Measurements from ENCODE around the gene MCTP1. TPM values are rescaled to one million over a fixed set of nuclear protein-coding genes. Genes with fewer than 3 reads are reported as not detected.

Gene MCTP1
- total RNA-seq, 1 donor, result 5.8 TPM

DNA sequence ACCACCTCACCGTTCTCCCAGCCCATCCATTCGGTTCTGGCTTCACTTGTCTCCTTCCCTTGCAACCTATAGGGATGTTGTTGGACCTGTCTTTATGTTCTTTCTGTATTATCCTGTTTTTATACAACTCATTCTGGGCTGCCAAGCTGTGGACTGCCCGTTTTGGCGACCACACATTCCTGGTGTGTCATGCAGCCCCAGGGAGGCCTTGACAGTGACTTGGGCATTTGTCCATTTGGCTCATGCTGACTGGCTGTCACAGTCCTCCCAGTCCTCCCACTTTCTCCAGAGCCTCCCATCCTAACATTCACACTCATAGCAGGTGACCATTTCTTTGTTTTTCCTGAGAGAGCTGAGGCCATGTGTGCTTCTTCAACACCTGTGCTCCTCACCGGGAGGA lies 530.1 kb downstream of the MCTP1 start:
- H4K20me1 ChIP-seq (ENCODE audit: insufficient read depth, low read length), result no peaks in the 10 kb centered on the region
- no peaks in the 10 kb centered on the region for H3K9me3 ChIP-seq (ENCODE audit: low read depth, low read length)
- H2AFZ ChIP-seq (ENCODE audit: low read length), result no peak overlapping the region
- no peaks in the 10 kb centered on the region for H3K4me1 ChIP-seq (ENCODE audit: insufficient read depth, low read length)
- no peak overlapping the region for H3K4me2 ChIP-seq (ENCODE audit: insufficient read depth, low read length)
- DNase-seq (ENCODE audit: insufficient read length, low spot score, missing footprints), result no peak
- TF ChIP-seq, protein P1, sequence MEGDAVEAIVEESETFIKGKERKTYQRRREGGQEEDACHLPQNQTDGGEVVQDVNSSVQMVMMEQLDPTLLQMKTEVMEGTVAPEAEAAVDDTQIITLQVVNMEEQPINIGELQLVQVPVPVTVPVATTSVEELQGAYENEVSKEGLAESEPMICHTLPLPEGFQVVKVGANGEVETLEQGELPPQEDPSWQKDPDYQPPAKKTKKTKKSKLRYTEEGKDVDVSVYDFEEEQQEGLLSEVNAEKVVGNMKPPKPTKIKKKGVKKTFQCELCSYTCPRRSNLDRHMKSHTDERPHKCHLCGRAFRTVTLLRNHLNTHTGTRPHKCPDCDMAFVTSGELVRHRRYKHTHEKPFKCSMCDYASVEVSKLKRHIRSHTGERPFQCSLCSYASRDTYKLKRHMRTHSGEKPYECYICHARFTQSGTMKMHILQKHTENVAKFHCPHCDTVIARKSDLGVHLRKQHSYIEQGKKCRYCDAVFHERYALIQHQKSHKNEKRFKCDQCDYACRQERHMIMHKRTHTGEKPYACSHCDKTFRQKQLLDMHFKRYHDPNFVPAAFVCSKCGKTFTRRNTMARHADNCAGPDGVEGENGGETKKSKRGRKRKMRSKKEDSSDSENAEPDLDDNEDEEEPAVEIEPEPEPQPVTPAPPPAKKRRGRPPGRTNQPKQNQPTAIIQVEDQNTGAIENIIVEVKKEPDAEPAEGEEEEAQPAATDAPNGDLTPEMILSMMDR (IDR thresholded peaks at IDR 0.05; ENCODE audit: extremely low read depth, low read depth, low read length), result no peak
- H3K27me3 ChIP-seq (ENCODE audit: insufficient read depth, low read length), result peaks cover 5% of the 10 kb centered on the region
- H3K27ac ChIP-seq (ENCODE audit: low read depth, low read length), result no peak overlapping the region
- no peaks in the 10 kb centered on the region for H3K79me2 ChIP-seq (ENCODE audit: insufficient read depth, low read length)
- H3K4me3 ChIP-seq (ENCODE audit: insufficient read depth, low read length), result no peak overlapping the region
- H3K36me3 ChIP-seq (ENCODE audit: insufficient read depth, low read length), result no peaks in the 10 kb centered on the region

DNA sequence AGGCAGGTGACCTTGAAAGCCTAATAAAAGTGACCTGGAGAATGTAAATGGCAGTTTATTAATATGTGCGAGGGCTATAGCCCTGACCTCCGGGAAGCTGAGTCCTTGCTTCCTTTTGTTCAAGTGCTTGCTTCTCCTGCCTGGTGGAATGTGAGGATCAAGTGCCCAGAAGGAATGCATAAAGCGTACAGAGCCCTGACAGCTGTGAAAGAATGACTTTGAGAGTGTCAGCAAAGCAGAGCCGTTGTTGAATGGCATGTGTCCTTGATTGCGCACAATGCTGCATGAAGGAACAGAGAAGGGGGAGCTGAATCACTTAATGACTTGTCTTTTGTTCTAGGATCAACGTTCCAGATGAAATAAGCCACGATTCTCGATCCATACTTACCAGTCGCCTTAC lies 533.4 kb downstream of the MCTP1 start:
- H3K79me2 ChIP-seq (ENCODE audit: insufficient read depth, low read length), result no peaks in the 10 kb centered on the region
- H3K4me2 ChIP-seq (ENCODE audit: insufficient read depth, low read length), result no peak overlapping the region

DNA sequence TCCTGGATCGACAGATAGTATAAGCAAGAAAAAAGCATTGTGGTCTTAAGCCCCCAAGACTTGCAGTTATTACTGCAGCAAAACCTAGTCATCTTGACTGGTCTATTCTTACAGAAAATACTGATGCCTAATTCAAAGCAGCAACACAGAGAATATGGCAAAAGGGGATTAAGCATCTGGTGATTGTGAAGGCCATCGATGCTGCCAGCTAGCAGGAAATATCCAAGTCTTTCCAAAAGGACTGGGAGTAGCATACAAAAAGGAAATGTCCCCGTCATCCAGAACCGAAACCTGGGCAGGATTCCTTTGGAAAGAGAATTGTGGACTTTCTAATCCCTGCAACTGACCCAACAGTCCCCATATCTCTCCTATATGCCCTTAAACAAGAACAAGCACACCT lies 534.2 kb downstream of the MCTP1 start:
- no peaks in the 10 kb centered on the region for H3K79me2 ChIP-seq (ENCODE audit: insufficient read depth, low read length)
- no peak overlapping the region for H3K27ac ChIP-seq (ENCODE audit: low read depth, low read length)
- no peaks in the 10 kb centered on the region for H3K36me3 ChIP-seq (ENCODE audit: insufficient read depth, low read length)
- no peaks in the 10 kb centered on the region for H3K9me3 ChIP-seq (ENCODE audit: low read depth, low read length)
- H4K20me1 ChIP-seq (ENCODE audit: insufficient read depth, low read length), result no peaks in the 10 kb centered on the region
- no peak overlapping the region for H3K4me3 ChIP-seq (ENCODE audit: insufficient read depth, low read length)
- DNase-seq (ENCODE audit: insufficient read length, low spot score, missing footprints), result no peak
- H3K27me3 ChIP-seq (ENCODE audit: insufficient read depth, low read length), result no peaks in the 10 kb centered on the region
- H3K4me2 ChIP-seq (ENCODE audit: insufficient read depth, low read length), result no peak overlapping the region
- TF ChIP-seq, protein P1 (IDR thresholded peaks at IDR 0.05; ENCODE audit: extremely low read depth, low read depth, low read length), result no peak
- H3K4me1 ChIP-seq (ENCODE audit: insufficient read depth, low read length), result no peaks in the 10 kb centered on the region
- no peak overlapping the region for H2AFZ ChIP-seq (ENCODE audit: low read length)

More for the DNA sequence above, 533.4 kb downstream of the MCTP1 start:
- no peaks in the 10 kb centered on the region for H3K4me1 ChIP-seq (ENCODE audit: insufficient read depth, low read length)
- peak overlapping the region; percentile 47 for H2AFZ ChIP-seq (ENCODE audit: low read length)
- DNase-seq (ENCODE audit: insufficient read length, low spot score, missing footprints), result no peak
- H4K20me1 ChIP-seq (ENCODE audit: insufficient read depth, low read length), result no peaks in the 10 kb centered on the region
- H3K27me3 ChIP-seq (ENCODE audit: insufficient read depth, low read length), result no peaks in the 10 kb centered on the region
- no peaks in the 10 kb centered on the region for H3K9me3 ChIP-seq (ENCODE audit: low read depth, low read length)
- H3K36me3 ChIP-seq (ENCODE audit: insufficient read depth, low read length), result no peaks in the 10 kb centered on the region
- no peak overlapping the region for H3K27ac ChIP-seq (ENCODE audit: low read depth, low read length)
- TF ChIP-seq, protein P1 (IDR thresholded peaks at IDR 0.05; ENCODE audit: extremely low read depth, low read depth, low read length), result no peak
- H3K4me3 ChIP-seq (ENCODE audit: insufficient read depth, low read length), result no peak overlapping the region

- Histone ChIP-seq H3K9me3 (ENCODE audit: low read depth, low read length) (no peaks in the 10 kb centered on the region), H3K79me2 (ENCODE audit: insufficient read depth, low read length) (no peaks in the 10 kb centered on the region), H3K27ac (ENCODE audit: low read depth, low read length) (no peak overlapping the region), H3K4me1 (ENCODE audit: insufficient read depth, low read length) (no peaks in the 10 kb centered on the region), H3K4me2 (ENCODE audit: insufficient read depth, low read length) (no peak overlapping the region), H3K36me3 (ENCODE audit: insufficient read depth, low read length) (no peaks in the 10 kb centered on the region), H4K20me1 (ENCODE audit: insufficient read depth, low read length) (no peaks in the 10 kb centered on the region), H2AFZ (ENCODE audit: low read length) (no peak overlapping the region), H3K4me3 (ENCODE audit: insufficient read depth, low read length) (no peak overlapping the region), H3K27me3 (ENCODE audit: insufficient read depth, low read length) (no peaks in the 10 kb centered on the region)
- TF ChIP-seq, protein P1 (IDR thresholded peaks at IDR 0.05; ENCODE audit: extremely low read depth, low read depth, low read length), result no peak
- DNase-seq (ENCODE audit: insufficient read length, low spot score, missing footprints), result no peak
These were observed 535.9 kb downstream of the MCTP1 start for GRCh38 chr5:94749042-94749441.

Measured in osteoblast (primary cell).